NCI-H1694 (cell line): ENCODE data around the gene CDH22.

ENCODE experiments used
- DNase-seq: peaks from one replicate; lab custom pipeline; 2025; lab: John Stamatoyannopoulos, UW

Gene CDH22

GRCh38 chr20:46324379-46324778 lies 16.1 kb upstream of the CDH22 start:
- peak; percentile 52 for DNase-seq

- DNase-seq = no peak
These were observed 15.3 kb upstream of the CDH22 start for GRCh38 chr20:46323557-46323956.

GRCh38 chr20:46322641-46323040 lies 14.3 kb upstream of the CDH22 start:
- no peak for DNase-seq

- DNase-seq = no peak
These were observed 9.4 kb upstream of the CDH22 start for GRCh38 chr20:46317685-46318177.

GRCh38 chr20:46316984-46317684 lies 8.8 kb upstream of the CDH22 start:
- DNase-seq = no peak

GRCh38 chr20:46315311-46315710 lies 7.0 kb upstream of the CDH22 start:
- DNase-seq = no peak

- no peak for DNase-seq
These were observed 4.9 kb upstream of the CDH22 start for GRCh38 chr20:46312945-46313861.

- peak; percentile 30 for DNase-seq
These were observed 4.0 kb upstream of the CDH22 start for GRCh38 chr20:46312075-46312944.

- DNase-seq = no peak
These were observed 3.4 kb upstream of the CDH22 start for GRCh38 chr20:46311719-46312074.

- DNase-seq = no peak
These were observed 2.8 kb upstream of the CDH22 start for GRCh38 chr20:46311039-46311650.

- no peak for DNase-seq
These were observed 1.6 kb upstream of the CDH22 start for GRCh38 chr20:46309945-46310344.

- DNase-seq = no peak
These were observed 370 bp downstream of the CDH22 start for GRCh38 chr20:46307999-46308257.

- peak; percentile 41 for DNase-seq
These were observed 929 bp downstream of the CDH22 start for GRCh38 chr20:46307139-46307998.

GRCh38 chr20:46306743-46307138 lies 1.6 kb downstream of the CDH22 start:
- no peak for DNase-seq

GRCh38 chr20:46305973-46306360 lies 2.3 kb downstream of the CDH22 start:
- no peak for DNase-seq

GRCh38 chr20:46305331-46305972 lies 2.8 kb downstream of the CDH22 start:
- no peak for DNase-seq

- DNase-seq = no peak
These were observed 3.4 kb downstream of the CDH22 start for GRCh38 chr20:46304852-46305251.

- no peak for DNase-seq
These were observed 3.9 kb downstream of the CDH22 start for GRCh38 chr20:46304361-46304760.

- DNase-seq = no peak
These were observed 4.9 kb downstream of the CDH22 start for GRCh38 chr20:46303176-46303956.

GRCh38 chr20:46302106-46302505 lies 6.2 kb downstream of the CDH22 start:
- DNase-seq = no peak
